ENCODE data around the gene STAU1. TPM values are rescaled to one million over a fixed set of nuclear protein-coding genes. Genes with fewer than 3 reads are reported as not detected.

The STAU1 gene
- total and polyA plus RNA-seq, 2 of the 13 experiments (the other 11 are each of a cell fraction or from before 2014, with no cell fraction given), result 119 to 133 TPM

DNA sequence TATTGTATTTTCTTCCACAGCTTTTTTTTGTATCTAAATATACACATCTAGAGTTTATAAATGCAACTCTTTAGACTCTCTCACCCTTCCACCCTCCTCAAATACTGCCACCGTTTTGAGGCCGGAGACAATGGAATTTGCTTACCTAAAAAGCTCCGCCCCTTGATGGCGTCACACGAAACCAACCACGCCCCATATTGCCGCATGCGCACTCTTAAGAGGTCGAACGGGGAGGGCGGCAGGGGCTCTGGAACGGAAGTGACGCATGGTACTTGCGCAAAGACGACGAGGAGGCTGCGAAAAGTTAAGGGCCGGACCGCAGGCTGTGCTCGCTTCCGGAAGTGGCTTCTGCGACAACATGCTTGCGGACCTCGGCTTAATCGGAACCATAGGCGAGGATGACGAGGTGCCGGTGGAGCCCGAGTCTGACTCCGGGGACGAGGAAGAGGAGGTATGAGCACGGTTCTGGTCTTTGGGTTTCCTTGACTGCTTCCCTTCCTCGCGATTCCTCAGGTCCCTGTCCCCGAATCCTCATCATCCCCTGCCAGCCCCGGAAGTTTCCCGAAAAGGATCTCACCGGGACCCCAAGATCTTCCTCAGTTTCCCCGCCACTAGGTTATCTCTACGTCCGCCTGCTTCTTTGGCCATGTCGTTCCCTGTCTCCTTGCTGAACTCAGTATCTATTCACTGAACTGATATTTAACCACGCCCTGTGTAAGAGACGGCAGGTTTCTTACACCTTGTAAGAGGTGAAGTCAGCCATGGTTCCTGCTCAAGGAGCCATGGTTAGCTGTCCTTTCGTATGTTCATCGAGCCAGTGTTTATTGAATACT, 31.2 kb upstream of the STAU1 start, which contains the start of gene DDX27 (continued):
- TF ChIP-seq MAZ (IDR thresholded peaks at IDR 0.05; ENCODE audit: borderline replicate concordance, low read depth, low read length) (peak; percentile 88; the same call in 1 of the 2 replicates), MAZ (CRISPR knock-in tag; IDR thresholded peaks at IDR 0.05; ENCODE audit: low read depth) (peak; percentile 94), DR1 (CRISPR knock-in tag; IDR thresholded peaks at IDR 0.05) (peak; percentile 54; the same call in 1 of the 2 replicates), ZNF501 (CRISPR knock-in tag; IDR thresholded peaks at IDR 0.05) (peak; percentile 89), ZNF572 (CRISPR knock-in tag; IDR thresholded peaks at IDR 0.05) (no peak), KDM6A (CRISPR knock-in tag; IDR thresholded peaks at IDR 0.05; ENCODE audit: low read depth) (0 out of 2 replicates have a peak, but pooled peaks have one; percentile 34), SALL1 (CRISPR knock-in tag; IDR thresholded peaks at IDR 0.05) (peak; percentile 94), HINFP (CRISPR knock-in tag; IDR thresholded peaks at IDR 0.05; ENCODE audit: low read depth) (peak; percentile 97), CHD2 (IDR thresholded peaks at IDR 0.05; ENCODE audit: low read depth, low read length) (0 out of 2 replicates have a peak, but pooled peaks have one; percentile 45), ZMAT3 (CRISPR knock-in tag; conservative IDR thresholded peaks at IDR 0.05) (peak; percentile 87), MED8 (CRISPR knock-in tag; IDR thresholded peaks at IDR 0.05; ENCODE audit: insufficient replicate concordance) (peak; percentile 35), NFYC (CRISPR knock-in tag; IDR thresholded peaks at IDR 0.05) (no peak)
- TF ChIP-seq, protein P1, sequence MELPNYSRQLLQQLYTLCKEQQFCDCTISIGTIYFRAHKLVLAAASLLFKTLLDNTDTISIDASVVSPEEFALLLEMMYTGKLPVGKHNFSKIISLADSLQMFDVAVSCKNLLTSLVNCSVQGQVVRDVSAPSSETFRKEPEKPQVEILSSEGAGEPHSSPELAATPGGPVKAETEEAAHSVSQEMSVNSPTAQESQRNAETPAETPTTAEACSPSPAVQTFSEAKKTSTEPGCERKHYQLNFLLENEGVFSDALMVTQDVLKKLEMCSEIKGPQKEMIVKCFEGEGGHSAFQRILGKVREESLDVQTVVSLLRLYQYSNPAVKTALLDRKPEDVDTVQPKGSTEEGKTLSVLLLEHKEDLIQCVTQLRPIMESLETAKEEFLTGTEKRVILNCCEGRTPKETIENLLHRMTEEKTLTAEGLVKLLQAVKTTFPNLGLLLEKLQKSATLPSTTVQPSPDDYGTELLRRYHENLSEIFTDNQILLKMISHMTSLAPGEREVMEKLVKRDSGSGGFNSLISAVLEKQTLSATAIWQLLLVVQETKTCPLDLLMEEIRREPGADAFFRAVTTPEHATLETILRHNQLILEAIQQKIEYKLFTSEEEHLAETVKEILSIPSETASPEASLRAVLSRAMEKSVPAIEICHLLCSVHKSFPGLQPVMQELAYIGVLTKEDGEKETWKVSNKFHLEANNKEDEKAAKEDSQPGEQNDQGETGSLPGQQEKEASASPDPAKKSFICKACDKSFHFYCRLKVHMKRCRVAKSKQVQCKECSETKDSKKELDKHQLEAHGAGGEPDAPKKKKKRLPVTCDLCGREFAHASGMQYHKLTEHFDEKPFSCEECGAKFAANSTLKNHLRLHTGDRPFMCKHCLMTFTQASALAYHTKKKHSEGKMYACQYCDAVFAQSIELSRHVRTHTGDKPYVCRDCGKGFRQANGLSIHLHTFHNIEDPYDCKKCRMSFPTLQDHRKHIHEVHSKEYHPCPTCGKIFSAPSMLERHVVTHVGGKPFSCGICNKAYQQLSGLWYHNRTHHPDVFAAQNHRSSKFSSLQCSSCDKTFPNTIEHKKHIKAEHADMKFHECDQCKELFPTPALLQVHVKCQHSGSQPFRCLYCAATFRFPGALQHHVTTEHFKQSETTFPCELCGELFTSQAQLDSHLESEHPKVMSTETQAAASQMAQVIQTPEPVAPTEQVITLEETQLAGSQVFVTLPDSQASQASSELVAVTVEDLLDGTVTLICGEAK (IDR thresholded peaks at IDR 0.05), result peak; percentile 87
- TF ChIP-seq, protein P1 (CRISPR knock-in tag; IDR thresholded peaks at IDR 0.05), result peak; percentile 88
- TF ChIP-seq, protein P2, sequence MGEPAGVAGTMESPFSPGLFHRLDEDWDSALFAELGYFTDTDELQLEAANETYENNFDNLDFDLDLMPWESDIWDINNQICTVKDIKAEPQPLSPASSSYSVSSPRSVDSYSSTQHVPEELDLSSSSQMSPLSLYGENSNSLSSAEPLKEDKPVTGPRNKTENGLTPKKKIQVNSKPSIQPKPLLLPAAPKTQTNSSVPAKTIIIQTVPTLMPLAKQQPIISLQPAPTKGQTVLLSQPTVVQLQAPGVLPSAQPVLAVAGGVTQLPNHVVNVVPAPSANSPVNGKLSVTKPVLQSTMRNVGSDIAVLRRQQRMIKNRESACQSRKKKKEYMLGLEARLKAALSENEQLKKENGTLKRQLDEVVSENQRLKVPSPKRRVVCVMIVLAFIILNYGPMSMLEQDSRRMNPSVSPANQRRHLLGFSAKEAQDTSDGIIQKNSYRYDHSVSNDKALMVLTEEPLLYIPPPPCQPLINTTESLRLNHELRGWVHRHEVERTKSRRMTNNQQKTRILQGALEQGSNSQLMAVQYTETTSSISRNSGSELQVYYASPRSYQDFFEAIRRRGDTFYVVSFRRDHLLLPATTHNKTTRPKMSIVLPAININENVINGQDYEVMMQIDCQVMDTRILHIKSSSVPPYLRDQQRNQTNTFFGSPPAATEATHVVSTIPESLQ (CRISPR knock-in tag; conservative IDR thresholded peaks at IDR 0.05), result no peak
